IPS DF 4.7 (cell line): Measurements from ENCODE around the gene CREB3L1.
"Not testable (repeated sequence)": the region's sequence is repeated elsewhere in the genome, so short reads cannot be mapped to it uniquely, and the experiment has no call there.

Experiments
- DNase-seq: peaks from one replicate; pipeline ENCODE4 v3.0.0-alpha.2; 2013; ENCODE audit warnings: low spot score; ENCODE audit errors: extremely low read depth

Gene CREB3L1

DNA sequence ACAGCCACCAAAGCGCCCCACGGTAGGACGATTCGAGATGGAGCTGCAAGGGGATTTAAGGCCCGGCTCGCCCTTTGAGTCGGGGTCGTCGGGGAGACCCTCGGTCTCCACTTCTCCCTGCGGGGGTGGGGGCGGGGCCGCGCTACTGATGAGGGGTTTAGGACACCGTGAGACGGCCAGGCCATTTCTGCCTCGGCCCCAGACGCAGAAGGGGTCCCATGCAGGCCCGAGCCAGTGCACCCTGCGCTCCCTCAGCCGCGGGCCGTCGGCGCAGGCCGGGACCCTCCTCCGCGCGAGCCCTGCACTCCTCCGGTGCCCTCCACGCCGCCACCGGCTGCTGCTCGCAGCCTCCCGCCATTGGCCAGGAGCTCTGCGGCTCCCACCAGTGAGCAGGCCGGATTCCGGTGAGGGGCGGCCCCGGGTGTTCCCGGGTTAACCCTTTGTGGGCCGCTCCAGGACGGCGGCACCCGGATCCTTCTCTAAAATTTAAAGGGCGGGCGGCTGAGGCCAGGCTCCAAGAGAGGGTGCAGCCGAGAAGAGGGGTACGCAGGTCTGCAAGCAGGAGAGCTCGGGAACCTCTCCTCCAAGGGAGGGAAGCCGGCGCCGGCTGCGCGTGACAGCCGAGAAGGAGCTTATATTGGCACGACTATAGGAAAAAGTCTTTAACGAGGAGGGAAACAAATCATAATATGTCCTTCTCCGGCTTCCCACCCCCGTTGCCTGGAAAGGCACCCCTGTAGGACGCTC is 18.0 kb downstream of the CREB3L1 start:
- no peak for DNase-seq

DNA sequence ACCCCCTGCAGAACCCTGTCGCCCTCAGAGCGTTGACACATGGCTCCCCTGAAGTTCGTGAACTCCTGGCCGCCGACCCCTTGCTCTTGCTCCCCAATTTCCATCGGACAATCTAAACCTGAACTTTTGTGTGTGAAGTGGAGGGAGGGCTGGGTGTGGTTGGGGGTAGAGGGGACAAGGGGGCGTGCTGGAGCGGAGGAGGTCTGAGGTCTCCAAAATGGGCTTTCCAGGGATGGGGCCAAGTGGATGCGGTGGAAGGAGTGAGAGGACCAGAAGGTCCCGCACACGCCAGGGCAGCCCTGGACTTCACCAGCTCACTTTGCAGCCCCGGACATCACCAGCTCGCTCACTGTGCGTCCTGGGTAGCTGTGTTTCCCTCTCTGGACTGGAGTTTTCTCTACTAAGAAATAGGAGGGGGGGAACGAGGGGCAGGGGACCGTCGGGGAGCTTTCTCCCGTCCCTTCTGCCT is 18.6 kb downstream of the CREB3L1 start:
- DNase-seq: no peak

DNA sequence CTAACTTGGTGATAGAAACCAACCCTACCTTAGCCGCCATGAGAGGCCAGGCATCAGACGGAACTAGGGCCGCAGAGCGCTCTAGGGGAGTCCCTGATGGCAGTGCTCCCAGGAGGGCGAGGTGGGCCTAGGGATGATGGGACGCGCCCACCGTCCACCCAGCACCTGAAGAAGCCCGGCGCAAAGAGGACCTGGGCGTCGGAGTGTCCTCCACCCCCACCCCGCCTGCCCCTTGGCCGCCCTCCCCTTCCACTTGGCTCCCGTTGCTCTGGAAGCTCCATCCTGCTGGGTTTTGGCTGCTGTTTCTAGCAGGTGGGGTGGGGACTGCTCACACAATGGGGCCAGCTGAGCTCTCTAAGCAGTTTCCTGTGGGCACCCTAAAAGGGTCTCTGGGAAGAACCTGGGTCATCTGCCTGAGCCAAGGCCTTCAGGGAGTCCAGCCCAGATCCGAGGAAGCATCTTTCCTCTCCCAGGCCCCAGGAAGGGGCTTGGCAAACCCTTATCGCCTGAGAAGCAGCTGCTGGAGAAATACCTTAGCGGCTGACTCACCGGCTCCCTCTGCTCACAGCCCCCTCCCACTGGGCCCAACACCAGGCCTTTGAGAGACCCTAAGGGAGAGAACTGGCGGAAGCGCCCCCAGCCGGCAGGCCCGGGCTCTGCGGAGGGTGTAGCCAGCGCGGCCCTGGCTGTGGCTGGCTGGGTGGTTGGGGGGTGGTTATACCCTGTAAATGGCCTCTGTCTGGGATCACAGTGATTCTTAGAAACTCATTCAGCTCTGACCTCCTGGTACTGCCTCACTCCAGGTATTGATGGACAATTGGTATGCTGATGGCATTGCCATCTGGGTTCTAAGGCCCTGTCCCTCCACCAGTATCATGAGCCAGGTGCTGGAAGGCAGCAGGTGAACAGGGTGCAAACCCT is 19.3 kb downstream of the CREB3L1 start:
- no peak for DNase-seq

DNA sequence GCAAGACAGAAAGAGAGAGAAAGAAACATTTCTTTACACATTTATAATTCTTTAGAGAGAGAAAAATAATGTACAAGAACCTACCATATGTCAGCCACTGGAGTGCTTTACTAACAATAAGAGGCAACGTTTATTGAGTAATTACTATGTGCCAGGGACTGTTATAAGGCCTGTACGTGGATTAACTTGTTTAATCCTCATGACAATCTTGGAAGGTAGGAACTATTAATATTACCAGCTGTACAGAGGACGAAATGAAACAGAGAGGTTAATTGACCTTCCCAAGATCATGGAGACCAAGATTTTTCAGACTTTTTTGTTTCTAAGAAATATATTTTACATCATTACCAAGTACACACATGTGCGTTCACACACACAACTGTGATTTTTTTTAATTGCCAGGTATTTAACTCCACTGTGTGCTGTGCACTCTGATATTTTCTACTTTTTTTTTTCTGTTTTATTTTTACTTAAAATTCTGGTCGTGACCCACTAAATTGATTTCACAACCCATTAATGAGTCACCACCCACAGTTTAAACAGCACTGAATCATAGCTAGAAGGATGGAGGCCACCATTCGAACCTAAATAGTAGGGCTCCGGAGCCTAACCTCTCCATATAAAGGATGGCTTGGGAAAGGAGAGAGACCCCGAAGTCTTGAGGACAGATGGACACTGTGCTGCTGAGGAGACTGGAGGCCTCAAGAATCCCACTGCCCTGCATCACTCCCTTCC is 21.4 kb downstream of the CREB3L1 start:
- no peak for DNase-seq

DNA sequence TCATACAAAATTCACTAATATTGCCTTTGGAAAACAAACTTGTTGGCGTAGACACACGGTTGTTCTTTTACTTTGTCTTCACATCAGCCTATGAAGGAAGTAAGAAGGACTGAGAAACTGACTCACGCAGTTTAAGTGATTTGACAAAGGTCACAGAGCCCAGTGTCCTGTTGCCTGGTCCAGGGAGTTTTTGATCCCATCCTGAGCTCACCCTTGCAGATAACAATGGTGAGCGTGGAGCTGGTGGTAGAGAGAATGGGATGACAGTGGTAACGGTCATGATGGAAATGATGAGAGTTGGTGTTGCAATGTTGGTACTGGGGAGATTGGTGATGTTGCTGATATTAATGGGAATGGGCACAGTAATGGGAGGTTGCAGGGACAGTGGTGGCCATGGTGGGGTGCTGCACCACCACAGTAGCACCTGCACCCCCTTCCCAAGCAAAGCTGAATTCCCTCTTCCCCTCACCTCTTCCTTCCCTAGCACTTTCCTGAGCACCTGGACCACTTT is 22.0 kb downstream of the CREB3L1 start:
- DNase-seq: no peak

DNA sequence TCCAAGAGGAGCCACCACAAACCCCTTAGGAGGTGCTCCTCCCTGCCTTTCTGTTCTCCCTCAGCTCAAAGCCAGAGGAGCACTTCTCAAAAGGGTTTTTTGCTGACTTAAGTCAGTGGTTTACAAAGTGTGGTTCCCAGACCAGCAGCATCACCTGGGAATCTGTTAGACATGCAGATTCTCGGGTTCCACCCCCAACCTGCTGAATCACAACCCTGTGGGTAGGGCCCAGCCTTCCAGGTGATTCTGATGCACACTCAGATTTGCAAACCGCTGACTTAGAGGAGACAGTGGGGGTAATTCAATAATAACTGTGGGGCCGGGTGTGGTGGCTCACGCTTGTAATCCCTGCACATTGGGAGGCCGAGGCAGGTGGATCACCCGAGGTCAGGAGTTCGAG is 22.8 kb downstream of the CREB3L1 start:
- no peak for DNase-seq

DNA sequence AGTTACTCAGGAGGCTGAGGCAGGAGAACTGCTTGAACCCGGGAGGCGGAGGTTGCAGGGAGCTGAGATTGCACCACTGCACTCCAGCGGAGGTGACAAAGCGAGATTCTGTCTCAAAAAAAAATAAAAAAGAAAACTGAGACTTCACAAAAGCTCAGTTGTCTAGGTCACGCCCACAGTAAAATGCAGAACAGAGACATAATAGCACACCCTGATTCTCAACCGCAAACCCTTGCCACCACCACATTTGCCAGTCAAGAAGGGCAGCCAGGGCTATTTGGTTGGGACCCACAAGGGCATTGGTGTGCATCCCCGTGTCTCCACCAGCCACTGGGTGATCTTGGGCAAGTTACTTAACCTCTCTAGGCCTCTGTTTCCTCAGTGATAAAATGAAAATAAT is 25.4 kb downstream of the CREB3L1 start:
- DNase-seq: no peak

DNA sequence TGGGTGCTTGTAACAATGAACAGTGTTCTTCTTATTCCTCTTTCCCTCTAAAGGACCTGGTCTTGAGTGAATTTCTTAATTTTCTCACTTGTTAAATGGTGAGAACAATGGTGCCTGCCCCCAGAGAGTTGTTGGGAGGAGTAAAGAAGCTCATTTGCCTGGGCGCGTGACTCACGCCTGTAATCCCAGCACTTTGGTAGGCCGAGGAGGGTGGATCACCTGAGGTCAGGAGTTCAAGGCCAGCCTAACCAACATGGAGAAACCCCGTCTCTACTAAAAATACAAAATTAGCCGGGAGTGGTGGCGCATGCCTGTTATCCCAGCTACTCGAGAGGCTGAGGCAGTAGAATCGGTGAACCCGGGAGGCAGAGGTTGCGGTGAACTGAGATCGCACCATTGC is 26.6 kb downstream of the CREB3L1 start:
- not testable (repeated sequence) for DNase-seq

DNA sequence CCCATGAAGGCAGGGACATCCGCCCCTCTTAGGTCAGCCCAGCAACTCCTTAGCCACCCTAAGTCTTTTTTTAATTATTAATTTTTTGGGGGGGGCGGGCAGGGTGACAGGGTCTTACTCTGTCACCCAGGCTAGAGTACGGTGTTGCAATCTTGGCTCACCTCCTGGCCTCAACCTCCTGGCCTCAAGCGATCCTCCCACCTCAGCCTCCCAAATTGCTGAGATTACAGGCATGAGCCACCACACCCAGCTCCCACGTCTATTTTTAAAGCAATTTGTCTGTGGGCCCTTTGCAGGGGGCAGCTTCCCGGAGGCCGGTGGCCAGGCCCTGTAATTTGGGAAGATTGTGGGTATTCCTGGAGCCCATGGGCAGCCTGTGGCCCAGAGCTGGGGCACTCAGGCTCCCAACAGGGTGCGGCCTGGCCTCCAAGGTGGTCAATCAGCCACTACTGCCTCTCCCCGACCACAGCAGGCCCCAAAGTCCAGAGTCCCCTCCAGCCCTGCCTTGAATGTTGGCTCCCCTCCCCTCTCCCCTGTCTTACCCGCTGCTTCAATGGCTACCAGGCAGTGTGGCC is 27.2 kb downstream of the CREB3L1 start:
- no peak for DNase-seq

DNA sequence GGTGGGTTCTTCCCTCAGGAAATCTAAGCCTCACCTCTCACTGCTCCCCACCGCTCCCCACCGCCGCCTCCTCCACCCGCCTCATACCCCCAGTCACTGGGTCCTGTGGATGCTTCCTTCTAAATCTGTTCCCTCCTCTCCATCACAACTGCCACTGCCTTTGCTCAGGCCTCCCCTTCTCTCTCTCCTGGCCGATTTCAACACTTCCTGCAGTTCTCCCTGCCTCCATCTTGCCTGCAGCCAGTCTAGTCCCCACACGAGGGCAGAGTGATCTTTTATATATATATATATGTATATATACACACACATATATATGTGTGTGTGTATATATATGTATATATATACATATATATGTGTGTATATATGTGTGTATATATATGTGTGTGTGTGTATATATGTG is 27.8 kb downstream of the CREB3L1 start:
- DNase-seq: no peak

DNA sequence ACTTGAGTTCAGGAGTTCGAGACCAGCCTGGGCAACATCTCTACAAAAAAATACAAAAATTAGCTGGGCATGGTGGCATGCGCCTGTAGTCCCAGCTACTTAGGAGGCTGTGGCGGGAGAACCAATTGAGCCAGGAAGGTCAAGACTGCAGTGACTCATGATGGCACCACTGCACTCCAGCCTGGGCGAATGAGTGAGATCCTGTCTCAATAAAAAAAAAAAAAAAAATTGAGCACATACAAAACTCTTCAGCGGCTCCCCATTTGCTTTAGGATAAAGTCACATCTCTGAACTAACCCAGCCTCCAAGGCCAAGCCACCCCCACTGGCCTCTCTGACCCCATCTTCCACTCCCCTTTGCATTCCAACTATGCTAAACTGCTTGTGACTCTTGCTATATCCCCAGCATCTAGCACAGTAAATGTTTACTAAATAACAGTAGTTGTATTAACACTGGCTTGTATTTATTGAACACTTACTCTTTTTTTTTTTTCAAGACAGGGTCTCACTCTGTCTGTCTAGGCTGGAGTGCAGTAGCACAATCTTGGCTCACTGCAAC is 28.9 kb downstream of the CREB3L1 start:
- DNase-seq: no peak

DNA sequence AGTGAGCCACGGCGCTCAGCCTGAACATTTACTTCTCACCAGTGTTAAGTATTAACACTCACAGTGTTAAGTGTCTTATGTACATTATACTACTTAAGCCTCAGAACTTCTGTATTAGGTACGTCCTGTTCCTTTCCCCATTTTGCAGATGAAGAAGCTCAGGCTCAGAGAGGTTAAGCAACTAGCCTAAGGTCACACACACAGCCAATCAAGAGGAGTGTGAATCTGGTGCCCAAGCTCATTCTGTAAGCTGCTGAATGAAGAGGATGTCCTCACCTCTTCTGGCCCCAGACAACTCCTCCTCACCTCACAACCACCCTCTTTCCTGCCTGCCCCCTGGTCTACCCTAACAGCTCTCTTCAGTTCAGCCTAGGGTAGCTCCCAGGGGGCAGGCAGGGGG is 29.9 kb downstream of the CREB3L1 start:
- no peak for DNase-seq

DNA sequence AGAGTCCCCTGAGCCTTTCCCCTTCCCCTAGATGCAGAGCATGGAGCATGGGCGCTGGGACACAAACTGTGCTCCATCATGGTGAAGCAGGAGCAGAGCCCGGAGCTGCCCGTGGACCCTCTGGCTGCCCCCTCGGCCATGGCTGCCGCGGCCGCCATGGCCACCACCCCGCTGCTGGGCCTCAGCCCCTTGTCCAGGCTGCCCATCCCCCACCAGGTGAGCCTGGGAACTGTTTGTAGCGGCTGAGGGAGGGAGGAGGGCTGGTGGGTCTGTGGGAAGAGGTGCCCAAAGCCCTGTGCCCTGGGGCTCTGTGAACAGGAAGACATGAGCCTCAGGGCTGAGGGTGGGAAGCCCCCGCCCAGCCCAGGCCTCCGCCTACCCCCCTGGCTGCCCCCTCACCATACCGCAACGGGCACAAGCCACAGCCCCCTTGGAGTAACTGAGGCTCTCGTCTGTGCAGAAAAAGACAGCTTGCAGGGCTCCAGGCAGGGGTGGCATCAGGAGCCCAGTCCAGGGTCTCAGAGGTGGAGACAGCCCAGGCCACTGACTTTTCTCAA is 30.4 kb downstream of the CREB3L1 start:
- DNase-seq: no peak

DNA sequence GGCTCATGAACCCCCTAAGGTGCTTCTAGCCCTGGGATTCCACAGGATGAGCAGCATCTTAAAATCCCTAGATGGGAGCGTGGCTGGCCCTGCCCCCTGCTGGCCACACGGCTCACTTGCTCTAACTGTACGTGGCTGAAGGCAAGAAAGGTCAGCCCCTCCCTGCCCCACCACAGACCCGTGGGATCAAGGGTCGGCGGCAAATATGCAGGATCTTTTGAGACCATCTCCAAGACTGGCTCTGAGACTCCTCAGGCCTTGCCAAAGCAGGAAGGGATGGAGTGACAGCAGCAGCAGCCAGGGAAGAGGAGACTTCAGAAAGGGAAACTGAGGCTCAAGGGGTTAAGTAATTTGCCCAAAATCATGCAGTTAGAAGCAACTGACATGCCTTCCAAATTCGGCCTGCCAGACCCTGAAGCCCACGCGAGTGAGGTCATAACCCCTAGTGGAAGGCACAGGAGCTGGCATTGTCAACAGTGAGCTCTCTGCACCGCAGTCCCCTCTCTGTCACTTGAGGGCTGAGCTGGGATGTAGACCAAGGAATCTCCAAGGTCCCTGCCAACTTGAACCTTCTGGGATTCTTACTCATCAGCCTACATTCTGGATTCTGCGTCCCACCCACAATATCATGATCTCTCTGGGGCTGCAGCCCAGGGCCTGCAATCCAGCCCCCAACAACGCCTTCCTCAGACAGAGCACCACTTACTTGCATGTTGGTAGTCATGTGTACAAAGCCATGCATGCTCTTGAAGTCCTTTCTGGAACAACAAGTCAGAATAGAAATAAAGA is 31.4 kb downstream of the CREB3L1 start:
- DNase-seq: no peak

DNA sequence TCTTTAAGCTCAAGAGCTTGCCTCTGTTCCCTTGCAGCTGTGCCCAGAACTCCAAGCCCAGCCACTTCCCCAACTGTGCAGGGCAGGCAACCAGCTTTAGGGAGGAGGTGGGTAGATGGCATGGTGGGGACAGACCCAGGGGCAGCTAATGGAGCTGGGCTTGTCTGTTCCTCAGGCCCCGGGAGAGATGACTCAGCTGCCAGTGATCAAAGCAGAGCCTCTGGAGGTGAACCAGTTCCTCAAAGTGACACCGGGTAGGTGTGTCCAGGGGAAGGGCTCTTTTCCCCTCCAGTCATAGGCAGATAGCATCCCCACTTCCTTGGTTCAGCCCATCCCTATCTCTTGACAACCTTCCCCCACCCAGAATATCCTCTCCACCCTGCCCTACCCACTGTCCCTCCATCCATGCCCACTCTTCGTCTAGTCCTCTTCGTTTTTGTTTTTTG is 32.4 kb downstream of the CREB3L1 start:
- no peak for DNase-seq

DNA sequence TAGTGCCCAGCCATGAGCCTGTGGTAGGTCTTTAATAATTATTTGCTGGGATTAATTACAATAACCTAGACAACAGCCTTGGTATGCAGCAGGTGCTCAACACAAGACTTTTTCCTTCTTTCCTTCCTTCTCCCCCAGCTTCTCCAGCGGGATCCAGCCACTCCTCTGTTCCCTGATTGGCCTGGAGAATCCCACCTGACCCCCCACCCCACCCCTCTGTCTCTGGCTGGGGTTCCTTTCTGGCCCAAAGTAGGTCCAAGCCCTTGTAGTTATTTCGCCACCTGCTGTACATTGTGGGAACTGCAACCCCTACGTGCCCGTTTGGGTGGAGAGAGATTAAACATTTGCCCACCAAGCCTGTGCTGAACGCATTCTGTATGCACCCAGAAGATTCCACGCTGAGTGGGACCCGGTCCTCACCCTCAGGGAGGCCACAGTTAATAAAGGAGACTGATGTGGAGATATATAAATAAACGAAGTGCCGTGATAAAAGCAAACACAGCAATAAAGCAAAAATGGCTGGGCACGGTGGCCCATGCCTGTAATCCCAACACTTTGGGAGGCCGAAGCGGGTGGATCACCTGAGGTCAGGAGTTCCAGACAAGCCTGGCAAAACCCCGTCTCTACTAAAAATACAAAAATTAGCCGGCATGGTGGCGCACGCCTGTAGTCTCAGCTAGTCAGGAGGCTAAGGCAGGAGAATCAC is 37.7 kb downstream of the CREB3L1 start:
- no peak for DNase-seq

DNA sequence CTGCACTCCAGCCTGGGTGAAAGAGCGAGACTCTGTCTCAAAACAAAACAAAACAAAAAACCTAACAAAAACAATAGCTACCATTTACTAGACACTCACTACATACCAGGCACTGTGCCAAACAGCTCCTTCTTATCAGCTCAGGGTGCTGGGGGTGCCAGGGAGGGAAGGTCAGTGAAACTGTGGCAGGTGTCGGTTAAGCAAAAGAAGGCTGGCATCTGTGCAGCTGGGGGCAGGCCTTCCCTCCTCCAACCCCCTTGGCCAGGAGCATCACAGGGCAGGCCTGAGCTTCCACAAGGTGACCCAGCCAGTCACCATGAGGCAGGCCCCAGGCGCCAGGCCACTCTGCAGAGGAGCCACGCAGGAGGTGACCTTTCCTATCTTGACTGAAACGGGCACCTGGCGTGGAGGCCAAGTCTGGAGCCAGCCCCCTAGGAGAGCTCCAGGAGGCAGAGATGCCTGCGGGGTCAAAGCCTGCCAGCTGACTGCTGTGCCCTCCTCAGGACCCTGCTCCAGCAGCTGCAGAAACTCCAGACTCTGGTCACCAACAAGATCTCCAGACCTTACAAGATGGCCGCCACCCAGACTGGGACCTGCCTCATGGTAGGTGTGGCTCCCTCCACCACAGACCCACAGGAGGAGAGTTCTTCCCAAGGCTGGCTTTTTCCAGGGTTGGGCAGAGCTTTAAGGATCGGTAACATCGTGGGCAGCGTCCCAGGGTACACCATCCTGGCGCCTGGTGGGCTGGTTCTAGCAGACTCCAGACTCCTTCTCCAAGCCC is 38.5 kb downstream of the CREB3L1 start:
- DNase-seq: no peak

DNA sequence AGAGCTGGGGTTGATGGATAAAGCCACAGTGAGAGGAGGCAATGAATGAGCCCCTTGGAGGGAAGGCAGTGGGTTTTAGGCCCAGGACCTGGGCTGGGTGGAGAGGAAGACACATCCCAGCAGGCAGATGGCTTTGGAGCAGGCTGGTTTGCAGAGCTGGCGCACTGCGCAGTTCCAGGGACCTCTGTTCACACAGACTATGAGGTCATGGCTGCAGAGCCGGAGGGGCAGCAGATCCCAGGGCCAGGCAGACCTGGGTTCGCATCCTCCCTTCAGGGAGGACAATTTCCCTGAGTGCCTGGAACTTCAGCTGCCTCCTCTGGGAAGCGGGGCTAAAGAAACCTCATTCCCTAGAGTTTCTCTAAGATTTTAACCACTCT is 41.6 kb downstream of the CREB3L1 start:
- no peak for DNase-seq
